HUES48 (cell line): Measurements from ENCODE around the gene MUC22.
"Not testable (repeated sequence)": the region's sequence is repeated elsewhere in the genome, so short reads cannot be mapped to it uniquely, and the experiment has no call there.

Source experiments
- H3K27ac ChIP-seq: one replicate; pipeline ENCODE4 v1.7.0; 2013; ENCODE audit warnings: low read depth, low read length, inconsistent platforms
- H3K27me3 ChIP-seq: 2 replicates; pipeline ENCODE4 v1.6.1; 2013; ENCODE audit warnings: mild to moderate bottlenecking, low read length; ENCODE audit not compliant: control insufficient read depth, insufficient read depth
- H3K36me3 ChIP-seq: 2 replicates; pipeline ENCODE4 v1.6.1; 2013; ENCODE audit warnings: low read length; ENCODE audit not compliant: control insufficient read depth, insufficient read depth
- H3K4me1 ChIP-seq: 2 replicates; pipeline ENCODE4 v1.6.1; 2013; ENCODE audit warnings: mild to moderate bottlenecking, low read length; ENCODE audit not compliant: control insufficient read depth, insufficient read depth
- H3K4me3 ChIP-seq: 2 replicates; pipeline ENCODE4 v1.5.1; 2013; ENCODE audit warnings: mild to moderate bottlenecking, low read depth, low read length
- H3K9ac ChIP-seq: 2 replicates; pipeline ENCODE4 v1.6.1; 2013; ENCODE audit warnings: mild to moderate bottlenecking, low read depth, low read length, moderate library complexity
- H3K9me3 ChIP-seq: 2 replicates; pipeline ENCODE4 v1.6.1; 2013; ENCODE audit warnings: low read length; ENCODE audit not compliant: control insufficient read depth, insufficient read depth

MUC22 gene

DNA sequence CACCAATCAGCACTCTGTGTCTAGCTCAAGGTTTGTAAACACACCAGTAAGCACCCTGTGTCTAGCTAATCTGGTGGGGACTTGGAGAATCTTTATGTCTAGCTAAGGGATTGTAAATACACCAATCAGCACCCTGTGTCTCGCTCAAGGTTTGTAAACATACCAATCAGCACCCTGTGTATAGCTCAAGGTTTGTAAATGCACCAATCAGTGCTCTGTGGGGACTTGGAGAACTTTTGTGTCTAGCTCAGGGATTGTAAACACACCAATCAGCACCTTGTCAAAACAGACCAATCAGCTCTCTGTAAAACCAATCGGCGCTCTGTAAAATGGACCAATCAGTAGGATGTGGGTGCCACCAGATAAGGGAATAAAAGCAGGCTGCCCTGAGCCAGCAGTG lies 7.2 kb downstream of the MUC22 start:
- not testable (repeated sequence) for H3K27ac ChIP-seq, H3K4me3 ChIP-seq, H3K36me3 ChIP-seq, H3K9me3 ChIP-seq, H3K9ac ChIP-seq, H3K4me1 ChIP-seq, H3K27me3 ChIP-seq

DNA sequence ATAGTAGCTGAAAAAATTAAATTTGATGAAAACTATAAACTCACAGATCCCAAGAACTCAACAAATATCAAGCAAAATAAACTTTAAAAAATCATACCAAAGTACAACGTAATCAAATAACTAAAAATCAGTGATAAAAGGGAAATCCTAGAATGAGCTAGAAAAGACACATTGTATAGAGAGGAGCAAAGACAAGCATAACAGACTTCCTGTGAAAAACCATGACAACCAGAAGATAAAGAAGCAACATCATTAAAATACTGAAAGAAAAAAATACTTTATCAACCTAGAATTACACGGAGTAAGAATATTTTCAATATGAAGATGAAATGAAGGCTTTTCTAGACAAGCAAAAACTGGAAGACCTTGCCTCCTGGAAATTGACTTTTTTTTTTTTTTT lies 9.8 kb downstream of the MUC22 start:
- Histone ChIP-seq H3K36me3 (no peaks in the 10 kb centered on the region), H3K4me3 (no peak overlapping the region; the same call in 1 of the 2 replicates), H3K9me3 (0 out of 2 replicates have a peak, but pooled peaks cover 3% of the 10 kb centered on the region), H3K27ac (no peak overlapping the region), H3K9ac (no peak overlapping the region), H3K27me3 (peaks cover 5% of the 10 kb centered on the region; the same call in 1 of the 2 replicates), H3K4me1 (no peaks in the 10 kb centered on the region)

DNA sequence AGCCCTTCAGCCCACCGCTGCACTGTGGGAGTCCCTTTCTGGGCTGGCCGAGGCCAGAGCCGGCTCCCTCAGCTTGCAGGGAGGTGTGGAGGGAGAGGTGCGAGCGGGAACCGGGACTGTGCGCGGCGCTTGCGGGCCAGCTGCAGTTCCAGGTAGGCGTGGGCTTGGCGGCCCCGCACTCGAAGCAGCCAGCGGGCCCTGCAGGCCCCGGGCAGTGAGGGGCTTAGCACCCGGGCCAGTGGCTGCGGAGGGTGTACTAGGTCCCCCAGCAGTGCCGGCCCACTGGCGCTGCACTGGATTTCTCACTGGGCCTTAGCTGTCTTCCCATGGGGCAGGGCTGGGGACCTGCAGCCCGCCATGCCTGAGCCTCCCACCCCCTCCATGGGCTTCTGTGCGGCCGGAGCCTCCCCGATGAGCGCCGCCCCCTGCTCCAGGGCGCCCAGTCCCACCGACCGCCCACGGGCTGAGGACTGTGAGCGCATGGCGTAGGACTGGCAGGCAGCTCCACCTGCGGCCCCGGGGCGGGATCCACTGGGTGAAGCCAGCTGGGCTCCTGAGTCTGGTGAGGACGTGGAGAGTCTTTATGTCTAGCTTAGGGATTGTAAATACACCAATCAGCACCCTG lies 10.5 kb downstream of the MUC22 start:
- not testable (repeated sequence) for H3K36me3 ChIP-seq, H3K4me3 ChIP-seq, H3K27ac ChIP-seq, H3K4me1 ChIP-seq, H3K9me3 ChIP-seq, H3K27me3 ChIP-seq, H3K9ac ChIP-seq

DNA sequence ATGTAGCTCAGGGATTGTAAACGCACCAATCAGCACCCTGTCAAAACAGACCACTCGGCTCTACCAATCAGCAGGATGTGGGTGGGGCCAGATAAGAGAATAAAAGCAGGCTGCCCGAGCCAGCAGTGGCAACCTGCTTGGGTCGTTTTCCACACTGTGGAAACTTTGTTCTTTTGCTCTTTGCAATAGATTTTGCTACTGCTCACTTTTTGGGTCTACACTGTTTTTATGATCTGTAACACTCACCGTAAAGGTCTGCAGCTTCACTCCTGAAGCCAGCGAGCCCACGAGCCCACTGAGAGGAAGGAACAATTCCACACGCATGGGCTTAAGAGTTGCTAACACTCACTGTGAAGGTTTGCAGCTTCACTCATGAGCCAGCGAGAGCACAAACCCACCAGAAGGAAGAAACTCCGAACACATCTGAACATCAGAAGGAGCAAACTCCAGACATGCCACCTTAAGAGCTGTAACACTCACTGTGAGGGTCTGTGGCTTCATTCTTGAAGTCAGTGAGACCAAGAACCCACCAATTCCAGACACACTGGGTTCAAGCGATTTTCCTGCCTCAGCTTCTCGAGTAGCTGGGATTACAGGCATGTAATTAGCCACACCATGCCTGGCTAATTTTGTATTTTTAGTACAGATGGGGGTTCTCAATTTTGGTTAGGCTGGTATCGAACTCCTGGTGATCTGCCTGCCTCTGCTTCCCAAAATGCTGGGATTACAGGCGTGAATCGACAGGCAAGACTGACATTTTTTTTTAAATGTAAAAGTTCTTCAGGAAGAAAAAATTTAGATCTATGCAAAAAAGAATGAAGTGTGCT lies 11.6 kb downstream of the MUC22 start:
- H3K9me3 ChIP-seq, H3K27ac ChIP-seq, H3K27me3 ChIP-seq, H3K9ac ChIP-seq, H3K4me3 ChIP-seq, H3K36me3 ChIP-seq, H3K4me1 ChIP-seq: not testable (repeated sequence)

DNA sequence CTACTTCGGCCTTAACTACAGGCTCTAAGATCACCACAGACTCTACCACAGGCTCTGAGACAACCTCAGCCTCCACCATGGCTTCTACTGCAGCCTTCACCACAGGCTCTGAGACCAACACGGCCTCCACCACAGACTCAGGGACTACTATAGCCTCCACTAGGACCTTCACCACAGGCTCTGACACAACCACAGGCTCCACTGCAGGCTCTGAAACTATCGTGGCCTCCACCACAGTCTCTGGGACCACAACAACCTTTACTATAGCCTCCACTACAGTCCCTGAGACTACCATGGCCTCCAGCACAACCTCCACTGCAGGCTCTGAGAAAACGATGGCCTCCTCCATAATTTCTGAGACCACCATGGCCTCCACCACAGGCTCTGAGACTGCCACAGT lies 15.3 kb downstream of the MUC22 start:
- Histone ChIP-seq H3K4me1 (no peaks in the 10 kb centered on the region), H3K9me3 (peaks cover 10% of the 10 kb centered on the region), H3K9ac (no peak overlapping the region), H3K36me3 (no peaks in the 10 kb centered on the region), H3K4me3 (no peak overlapping the region), H3K27ac (no peak overlapping the region), H3K27me3 (no peaks in the 10 kb centered on the region)

DNA sequence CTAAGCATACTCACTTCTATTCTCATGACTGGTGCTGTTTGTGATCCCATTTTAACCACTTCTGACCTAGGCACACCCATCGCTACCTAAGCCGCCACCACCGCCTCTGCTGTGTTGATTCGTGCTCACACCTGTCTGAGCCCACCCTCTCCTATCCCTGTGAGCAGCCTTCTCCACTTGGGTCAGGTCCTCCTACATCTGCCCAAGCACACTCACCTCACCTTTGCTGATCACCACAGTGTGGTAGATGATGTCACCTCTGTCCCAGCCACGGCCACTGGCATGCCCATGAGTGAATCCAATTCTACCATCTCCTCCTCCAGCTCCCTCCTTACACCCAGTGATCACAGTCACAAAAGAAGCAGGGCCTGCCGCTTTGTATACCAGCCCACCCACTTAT lies 20.8 kb downstream of the MUC22 start:
- H3K27me3 ChIP-seq = no peaks in the 10 kb centered on the region
- H3K27ac ChIP-seq = no peak overlapping the region
- H3K4me1 ChIP-seq = no peaks in the 10 kb centered on the region
- H3K9ac ChIP-seq = no peak overlapping the region
- no peaks in the 10 kb centered on the region for H3K36me3 ChIP-seq
- H3K4me3 ChIP-seq = no peak overlapping the region
- H3K9me3 ChIP-seq = peaks cover 10% of the 10 kb centered on the region

DNA sequence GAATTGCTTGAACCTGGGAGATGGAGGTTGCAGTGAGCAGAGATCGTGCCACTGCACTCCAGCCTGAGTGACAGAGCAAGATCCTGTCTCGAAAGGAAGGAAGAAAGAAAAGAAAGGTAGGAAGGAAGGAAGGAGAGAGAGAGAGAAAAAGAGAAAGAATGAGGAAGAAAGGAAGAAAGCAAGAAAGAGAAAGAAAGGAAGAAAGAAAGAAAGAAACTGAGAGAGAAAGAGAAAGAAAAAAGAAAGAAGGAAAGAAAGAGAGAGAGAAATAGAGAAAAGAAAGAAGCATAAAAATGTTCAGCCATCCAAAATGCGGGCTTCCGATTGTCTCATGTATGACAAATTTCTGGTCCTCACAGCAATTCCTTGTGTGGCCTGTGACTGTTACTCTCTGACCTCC lies 22.8 kb downstream of the MUC22 start:
- H3K36me3 ChIP-seq = no peaks in the 10 kb centered on the region
- H3K4me1 ChIP-seq = no peaks in the 10 kb centered on the region
- no peaks in the 10 kb centered on the region for H3K27me3 ChIP-seq
- H3K4me3 ChIP-seq = no peak overlapping the region
- no peak overlapping the region for H3K9ac ChIP-seq
- H3K9me3 ChIP-seq = peaks cover 4% of the 10 kb centered on the region; the same call in 1 of the 2 replicates
- no peak overlapping the region for H3K27ac ChIP-seq

DNA sequence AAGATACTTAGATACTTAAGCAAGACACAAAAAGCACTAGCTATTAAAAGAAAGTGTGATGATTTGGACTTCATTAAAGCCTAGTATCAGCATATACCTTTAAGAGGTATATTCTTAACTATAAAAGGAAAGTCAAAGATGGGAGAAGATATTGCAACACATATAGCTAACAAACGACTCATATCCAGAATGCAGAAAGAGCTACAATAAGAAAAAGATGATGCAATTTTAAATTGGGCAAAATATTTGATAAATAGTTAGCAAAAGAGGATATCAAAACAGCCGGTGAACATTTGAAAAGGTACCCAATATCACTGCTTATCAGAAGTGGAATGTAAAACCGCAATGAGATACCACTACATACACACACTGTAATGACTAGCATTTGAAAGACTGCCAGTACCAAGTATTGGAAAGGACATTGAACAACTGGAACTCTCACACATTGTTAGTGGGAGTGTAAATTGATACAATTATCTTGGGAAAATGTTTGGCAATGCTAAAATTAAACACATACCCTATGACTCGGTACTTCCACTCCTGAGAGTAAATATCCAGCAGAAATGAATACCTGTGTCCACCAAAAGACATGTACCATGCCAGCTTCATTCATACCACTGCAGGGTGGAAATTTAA lies 25.7 kb downstream of the MUC22 start:
- Histone ChIP-seq H3K27me3 (no peaks in the 10 kb centered on the region), H3K27ac (no peak overlapping the region), H3K9ac (no peak overlapping the region), H3K4me1 (no peaks in the 10 kb centered on the region), H3K4me3 (no peak overlapping the region), H3K36me3 (no peaks in the 10 kb centered on the region), H3K9me3 (no peaks in the 10 kb centered on the region)

DNA sequence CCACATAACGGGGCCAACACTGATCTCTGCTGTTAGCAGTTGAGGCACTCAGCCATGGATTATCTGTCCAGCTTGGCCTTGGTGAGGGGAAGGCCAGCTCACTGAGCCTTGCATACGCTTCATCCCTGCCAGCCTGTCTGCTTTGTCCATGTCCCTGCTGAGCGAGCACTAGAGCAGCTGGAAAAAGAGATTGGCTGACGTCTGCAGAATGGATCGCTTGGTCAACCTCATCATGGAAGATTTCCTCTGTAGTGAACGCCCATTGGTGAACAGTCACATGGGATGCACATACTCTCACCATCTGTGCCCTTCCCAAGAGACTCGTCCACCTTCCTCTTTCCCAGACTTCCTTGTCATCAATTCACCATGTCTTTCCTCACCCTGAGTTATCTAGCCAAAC lies 26.9 kb downstream of the MUC22 start:
- no peak overlapping the region for H3K9ac ChIP-seq
- H3K36me3 ChIP-seq = no peaks in the 10 kb centered on the region
- H3K27me3 ChIP-seq = no peaks in the 10 kb centered on the region
- H3K4me1 ChIP-seq = no peaks in the 10 kb centered on the region
- H3K27ac ChIP-seq = no peak overlapping the region
- H3K4me3 ChIP-seq = no peak overlapping the region
- H3K9me3 ChIP-seq = no peaks in the 10 kb centered on the region

DNA sequence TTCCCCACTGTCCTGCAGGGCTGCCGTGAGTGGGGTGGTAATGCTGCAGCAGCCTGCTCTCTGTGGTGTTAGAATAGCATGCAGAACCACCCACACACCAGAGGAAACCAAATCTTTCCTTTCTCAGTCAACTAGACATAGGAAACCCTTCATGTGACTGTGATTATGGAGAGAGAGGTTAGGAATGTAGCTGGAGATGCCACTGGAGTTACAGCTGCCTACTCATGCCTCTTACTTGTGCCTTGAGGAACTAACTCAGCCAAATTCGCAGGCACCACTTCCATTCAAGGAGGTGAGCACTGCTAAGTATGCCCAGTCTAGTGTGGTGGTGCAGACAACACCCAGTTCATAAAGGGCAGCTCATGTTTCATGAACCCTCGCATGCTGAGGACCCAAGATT lies 27.4 kb downstream of the MUC22 start:
- Histone ChIP-seq H3K36me3 (no peaks in the 10 kb centered on the region), H3K4me3 (no peak overlapping the region), H3K27ac (no peak overlapping the region), H3K9ac (no peak overlapping the region), H3K9me3 (no peaks in the 10 kb centered on the region), H3K4me1 (no peaks in the 10 kb centered on the region), H3K27me3 (no peaks in the 10 kb centered on the region)

DNA sequence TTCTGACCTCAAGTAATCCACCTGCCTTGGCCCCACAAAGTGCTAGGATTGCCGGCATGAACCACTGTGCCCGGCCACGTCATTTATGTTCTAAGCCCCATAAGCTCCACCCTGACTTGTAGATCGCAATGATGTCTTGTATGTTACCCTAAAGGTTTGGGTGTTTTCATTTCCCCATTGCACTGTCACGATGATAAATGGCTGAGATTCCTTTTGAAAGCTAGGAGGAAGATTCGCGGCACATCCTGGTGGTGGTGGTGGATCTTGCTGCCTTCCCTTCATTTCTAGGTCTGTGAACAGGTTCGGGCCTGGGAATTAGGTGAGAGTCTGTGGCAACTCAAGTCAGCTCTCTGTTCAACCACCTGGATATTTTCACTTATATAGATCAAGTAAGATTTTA lies 28.3 kb downstream of the MUC22 start:
- Histone ChIP-seq H3K9me3 (no peaks in the 10 kb centered on the region), H3K36me3 (no peaks in the 10 kb centered on the region), H3K9ac (no peak overlapping the region), H3K4me3 (no peak overlapping the region), H3K4me1 (no peaks in the 10 kb centered on the region), H3K27ac (no peak overlapping the region), H3K27me3 (no peaks in the 10 kb centered on the region)
